Mammary epithelial cell (primary cell): Measurements from ENCODE around the gene GPR161.

Experiments used
- CTCF ChIP-seq, 2 donors: IDR thresholded peaks in 1 of 2; conservative IDR thresholded peaks in 1 of 2; 2 replicates each; pipeline ENCODE4 v1.5.1; 2011 to 2012; ENCODE audit warnings: inconsistent platforms in 2 of 2, low read length in 2 of 2, mild to moderate bottlenecking in 2 of 2, control low read depth in 1 of 2, low read depth in 1 of 2; ENCODE audit not compliant: insufficient read depth in 1 of 2; ENCODE audit errors: extremely low read depth in 1 of 2
- EZH2 ChIP-seq: IDR thresholded peaks from 2 replicates; pipeline ENCODE4 v1.6.1; 2012; ENCODE audit warnings: low read length, inconsistent platforms, borderline replicate concordance

- TF ChIP-seq CTCF (conservative IDR thresholded peaks at IDR 0.05 in 1 of 2, IDR thresholded peaks at IDR 0.05 in 1 of 2; ENCODE audit: extremely low read depth in 1 of 2, insufficient read depth in 1 of 2, low read depth in 1 of 2, low read length in 2 of 2) (no peak), EZH2 (no peak)
Observed at GRCh38 chr1:168089979-168090337, 46.8 kb downstream of the GPR161 start.
